ENCODE measurements around the gene BRAT1.
"Not testable (repeated sequence)": the region's sequence is repeated elsewhere in the genome, so short reads cannot be mapped to it uniquely, and the experiment has no call there.

The BRAT1 gene

DNA sequence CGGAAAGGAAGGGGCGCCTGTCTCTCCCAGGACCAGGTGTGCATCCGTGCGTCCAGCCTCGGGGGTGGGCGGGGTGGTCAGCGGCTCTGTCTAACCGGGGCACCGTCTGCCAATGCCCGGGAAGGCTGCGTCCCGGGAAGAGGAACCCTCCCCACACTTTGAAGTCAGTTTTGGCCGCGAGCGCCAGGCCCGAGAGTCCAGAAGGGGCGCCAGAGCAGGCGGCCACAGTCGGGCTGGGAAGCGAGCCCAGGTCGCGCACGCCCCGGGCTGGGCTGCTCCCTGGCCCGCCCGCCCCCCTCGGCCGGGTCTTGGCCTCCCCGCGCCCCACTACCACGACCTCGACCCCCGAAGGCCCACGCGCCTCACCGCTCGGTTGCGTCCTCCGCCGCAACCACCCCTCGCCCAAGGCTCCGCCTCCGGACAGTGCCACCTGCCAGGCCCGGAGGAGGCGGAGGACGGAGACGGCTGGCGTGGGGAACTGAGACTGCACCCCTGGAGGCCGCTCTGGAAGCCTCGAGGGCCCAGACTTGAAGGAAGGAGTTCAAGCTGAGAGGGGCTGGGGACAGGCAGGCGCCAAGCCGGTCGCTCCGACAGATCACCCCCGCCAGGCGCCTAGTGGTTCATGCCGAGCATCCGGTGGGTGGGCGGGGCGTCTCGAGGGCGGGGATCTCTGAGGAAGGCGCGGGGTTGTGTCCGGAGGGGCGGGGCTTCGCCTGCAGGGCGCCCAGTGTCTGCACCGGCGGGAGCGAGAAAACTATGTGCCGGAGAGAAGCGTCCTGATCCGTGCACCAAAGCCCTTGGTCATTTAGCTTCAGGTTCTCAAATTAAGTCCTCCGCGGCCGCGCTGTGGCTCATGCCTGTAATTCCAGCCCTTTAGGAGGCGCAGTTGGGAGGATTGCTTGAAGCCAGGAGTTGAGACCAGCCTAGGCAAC is at the start of gene BRAT1:
BRAT1 (minus strand) TSS at position 404 of the 932 bp plus-strand sequence. CDS start 1,093 bp downstream, outside the sequence.
- DNase-seq: peak; percentile 96

DNA sequence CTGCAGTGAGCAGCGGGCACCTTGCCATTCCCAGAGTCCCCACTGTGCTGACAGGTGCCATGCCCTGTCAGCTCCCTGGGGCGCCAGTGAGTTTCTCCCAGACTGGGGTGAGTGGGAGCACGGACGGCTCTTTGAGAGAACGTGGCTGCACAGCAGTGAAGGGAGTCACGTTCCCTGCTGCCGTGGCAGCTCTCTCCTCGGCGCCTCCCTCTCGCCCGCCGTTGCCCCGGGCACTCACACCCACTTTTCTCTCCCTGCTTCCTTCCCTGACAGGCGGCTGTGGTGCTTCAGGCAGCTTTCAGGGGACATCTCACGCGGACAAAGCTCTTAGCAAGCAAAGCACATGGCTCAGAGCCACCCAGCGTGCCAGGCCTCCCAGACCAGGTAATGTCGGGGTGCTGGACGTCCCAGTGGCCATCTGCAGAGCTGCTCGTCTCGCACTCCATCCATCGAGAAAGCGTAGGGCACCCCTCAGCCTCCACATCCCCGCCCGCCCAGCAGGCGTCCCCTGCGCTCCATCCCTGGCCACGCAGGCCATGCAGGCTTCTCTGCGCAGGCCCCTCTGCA is 49.4 kb upstream of the BRAT1 start:
- no peak for DNase-seq

DNA sequence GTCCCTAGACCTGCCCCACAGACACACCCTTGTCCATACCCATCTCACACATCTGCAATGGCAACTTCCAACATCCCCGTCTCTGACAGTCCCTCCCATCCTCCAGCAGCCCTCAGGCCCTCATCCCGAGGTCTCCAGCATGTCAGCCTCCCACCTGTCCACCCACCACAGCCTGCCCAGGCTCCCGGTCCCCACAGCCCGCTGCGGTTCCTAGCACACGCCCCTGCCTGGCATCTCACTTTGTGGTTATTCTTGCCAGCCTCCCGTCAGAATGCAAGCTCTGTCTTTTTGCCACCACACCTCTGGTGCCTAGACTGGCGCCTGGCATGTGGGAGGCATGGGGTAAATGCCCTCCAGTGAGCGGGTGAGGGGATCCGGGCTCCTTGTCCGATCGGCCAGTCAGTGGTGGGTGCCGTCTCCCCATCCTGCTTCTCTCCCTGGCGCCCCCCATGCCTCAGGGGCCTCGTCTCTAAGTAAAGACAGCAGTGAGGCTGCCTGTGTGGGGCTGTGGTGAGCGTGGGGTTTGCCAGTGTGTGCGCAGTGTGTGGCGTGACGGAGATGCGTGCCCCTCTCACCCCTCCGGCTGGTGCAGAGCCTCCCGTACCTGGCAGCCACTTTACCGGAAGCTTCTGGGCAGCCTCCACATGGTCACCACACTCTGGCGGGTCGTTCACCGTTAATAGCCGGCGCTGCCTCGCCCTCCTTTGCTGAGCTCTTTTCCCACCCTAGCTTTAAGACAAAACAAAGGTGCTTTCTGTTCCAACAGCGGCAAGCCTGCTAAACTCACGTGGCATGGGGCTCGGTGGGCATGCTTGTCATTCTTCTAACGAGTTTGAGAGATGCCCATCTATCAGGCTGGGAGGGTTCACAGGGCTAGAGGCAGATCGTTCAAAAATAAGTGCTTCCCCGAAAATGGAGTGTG is 48.0 kb upstream of the BRAT1 start:
- DNase-seq: no peak

DNA sequence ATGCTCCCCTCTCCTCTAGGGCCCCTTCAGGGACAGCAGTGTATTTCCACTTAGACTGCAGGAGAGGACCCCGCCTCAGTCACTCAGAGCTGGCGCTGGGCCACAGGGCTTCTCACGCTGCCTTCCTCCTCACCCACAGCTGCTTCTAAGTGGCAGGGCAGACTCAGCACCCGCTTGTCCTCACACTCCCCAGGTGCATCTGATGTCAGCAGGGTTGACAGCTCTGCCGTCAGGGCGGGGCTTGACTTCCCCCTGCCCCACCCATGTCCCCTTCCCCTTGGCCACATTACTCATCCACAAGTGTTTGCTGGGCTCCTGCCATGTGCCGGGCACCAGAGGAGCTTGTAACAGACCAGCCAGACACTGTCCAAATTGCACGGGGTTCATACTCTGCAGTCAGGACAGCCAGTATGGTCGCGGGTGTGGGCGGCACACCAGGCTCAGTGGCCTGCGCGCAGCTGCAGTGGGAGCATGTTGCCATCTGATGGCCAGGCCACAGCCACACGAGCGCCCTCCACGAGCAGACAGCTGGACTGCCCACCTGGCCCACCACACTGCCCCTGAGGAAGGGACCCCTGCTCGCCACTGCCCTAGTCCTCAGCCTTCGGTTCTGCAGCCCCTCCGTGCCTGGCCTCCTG is 47.2 kb upstream of the BRAT1 start:
- DNase-seq: no peak

DNA sequence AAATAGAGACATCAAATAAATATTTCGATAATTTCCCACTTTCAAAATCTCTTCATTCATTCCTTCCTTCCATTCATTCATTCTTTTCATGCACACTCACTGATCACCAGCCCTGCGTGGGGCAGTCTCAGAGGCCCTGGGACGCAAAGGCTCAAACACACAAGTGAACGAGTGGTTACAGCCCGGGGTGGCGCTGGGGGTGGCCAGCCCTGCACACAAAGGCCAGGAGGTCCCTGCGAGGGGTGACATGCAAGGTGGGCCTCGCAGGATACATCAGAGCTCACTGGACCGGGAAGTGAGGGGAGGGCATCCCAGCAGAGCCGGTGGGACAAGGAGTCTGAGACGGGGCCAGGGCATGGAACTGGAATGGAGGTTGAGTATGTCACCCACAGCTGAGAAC is 46.6 kb upstream of the BRAT1 start:
- DNase-seq: no peak

DNA sequence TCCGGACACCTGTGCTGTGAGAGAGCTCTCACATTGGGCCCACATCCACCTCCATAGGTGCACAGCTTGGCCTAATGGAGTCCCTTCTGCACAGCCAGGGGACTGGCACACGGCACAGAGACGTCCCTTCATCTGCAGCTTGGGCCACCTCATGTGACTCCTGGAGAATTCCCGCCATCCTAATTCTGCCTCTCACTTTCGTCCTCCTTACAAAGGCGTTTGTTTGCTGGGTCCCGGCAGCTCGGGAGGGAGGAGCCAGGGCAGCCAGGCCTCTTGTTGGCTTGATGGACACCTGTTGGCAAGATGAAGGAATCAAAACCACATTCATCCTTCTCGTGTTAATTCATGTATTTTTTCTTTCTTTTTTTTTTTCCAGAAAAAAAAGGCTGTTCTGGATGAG is 45.7 kb upstream of the BRAT1 start:
- DNase-seq: no peak

DNA sequence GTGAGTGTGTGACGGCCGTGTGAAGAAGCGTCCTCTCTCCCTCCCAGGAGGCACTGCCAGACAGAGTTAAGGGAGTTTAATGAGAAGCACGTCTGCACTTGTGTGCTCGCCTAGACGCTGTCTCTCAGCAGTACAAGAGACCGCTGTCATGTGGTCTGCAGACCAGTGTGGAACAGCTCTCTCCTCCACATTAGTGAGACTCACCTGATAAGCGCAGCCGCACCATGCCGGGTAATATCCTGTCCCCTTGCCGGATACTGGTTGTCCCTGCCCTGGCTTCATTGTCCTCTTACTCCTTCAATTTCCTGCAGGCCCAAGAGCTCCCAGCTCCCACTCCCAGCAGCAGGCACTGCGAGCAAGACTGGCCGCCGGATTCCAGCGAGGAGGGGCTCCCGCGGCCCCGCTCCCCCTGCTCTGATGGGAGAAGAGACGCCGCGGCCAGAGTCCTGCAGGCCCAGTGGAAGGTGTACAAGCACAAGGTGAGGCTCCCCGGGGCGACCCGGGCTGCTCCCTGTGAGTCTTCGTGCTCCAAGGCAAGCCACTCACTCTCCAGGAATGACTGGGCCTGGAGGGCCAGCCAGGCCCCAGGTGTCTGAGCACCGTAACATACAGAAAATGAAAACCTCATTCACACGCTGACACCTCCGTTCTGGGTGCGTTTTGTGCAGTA is 43.0 kb upstream of the BRAT1 start:
- DNase-seq: no peak

DNA sequence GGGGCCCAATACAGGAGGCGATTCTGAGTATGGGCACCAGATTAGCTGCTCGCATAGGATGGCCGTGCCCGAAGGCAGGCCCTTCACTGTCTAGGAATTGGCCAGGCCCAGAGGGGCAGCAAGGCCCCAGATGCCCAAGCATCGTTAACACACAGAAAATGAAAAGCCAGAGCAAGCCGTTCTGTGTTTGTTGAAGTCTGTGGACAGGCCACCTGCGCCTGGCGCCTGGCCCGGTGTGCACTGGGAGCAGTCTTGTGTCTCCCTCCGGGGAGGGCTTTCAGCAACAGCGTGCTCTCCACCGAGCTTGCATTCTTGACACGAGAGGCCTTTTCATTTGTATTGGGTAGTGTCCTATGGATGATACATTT is 41.9 kb upstream of the BRAT1 start:
- DNase-seq: no peak

DNA sequence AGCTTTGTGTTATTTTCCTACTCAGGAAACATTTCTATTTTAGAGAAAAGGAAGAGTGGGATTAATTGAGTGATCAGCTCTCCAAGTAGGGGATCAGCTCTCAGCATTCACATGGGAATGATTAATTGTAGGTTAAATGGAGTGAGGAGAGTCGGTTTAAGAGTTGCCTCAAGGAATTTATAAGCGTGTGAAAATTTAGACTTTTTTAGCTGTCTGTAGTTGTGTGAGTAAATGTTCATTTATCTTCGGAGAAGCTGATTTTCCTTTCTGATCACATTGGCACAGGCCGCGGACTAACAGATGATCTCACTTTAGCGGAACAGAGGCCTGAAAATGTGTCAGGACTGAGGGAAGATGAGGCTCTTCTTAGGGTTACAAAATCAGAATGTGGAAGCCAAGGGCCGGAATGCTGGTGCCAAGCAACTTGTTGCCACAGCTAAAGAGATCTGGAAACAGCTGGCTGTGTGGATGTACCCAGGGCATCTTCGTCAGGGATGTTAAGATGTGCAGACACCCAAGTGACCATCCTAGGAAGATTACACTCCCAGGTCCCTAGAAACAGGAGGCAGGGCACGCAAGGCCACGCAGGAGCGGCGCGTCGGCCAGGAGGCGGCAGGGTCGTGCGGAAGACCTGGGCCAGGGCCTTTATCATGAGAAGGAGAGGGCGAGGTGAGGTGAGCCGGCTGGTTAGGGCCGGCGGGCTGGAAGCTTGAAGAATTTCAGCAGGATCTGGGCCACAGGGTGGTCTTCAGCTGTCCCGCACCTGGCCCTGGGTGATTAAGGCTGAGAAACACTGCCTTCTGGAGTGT is 41.3 kb upstream of the BRAT1 start:
- DNase-seq: no peak

DNA sequence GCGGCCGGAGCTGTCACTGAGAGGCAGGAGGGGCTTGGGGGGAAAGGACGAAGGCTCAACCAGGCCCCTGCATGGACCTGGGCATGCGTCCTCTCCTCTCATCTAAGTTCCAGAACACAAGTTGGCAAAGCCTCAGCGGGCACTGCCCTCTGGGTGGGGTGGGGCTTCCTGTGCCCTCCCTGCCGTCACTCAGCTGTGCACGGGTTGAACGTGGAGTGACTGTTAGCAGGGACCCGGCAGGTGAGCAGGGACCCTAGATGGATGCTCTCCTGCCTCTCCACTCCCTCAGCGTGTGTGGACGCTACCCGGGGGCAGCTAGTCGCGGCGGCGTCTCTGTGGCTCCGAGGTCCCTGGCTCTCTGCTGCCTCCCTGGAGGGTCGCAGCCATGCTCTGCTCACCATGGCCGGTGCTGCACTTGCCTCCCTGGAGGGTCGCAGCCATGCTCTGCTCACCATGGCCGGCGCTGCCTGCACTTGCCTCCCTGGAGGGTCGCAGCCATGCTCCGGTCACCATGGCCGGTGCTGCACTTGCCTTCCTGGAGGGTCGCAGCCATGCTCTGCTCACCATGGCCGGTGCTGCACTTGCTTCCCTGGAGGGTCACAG is 40.0 kb upstream of the BRAT1 start:
- no peak for DNase-seq

DNA sequence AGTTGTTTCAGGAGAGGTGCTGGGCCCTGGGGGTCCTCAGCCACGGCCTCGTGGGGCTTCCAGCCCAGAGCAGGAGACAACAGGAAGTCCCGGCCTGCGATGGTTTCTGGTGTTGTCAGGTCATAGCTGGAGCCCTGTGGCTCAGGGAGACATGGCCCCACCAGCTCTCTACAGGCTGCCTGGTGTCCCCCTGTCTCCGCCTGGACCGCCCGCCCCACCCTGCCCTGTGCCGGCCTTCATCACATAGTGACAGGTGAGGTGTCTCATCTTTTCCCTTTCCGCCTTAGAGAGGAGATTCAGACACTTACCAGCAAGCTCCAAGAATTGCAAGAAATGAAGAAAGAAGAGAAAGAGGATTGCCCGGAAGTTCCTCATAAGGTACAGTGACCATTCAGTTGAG is 39.3 kb upstream of the BRAT1 start:
- DNase-seq: no peak

DNA sequence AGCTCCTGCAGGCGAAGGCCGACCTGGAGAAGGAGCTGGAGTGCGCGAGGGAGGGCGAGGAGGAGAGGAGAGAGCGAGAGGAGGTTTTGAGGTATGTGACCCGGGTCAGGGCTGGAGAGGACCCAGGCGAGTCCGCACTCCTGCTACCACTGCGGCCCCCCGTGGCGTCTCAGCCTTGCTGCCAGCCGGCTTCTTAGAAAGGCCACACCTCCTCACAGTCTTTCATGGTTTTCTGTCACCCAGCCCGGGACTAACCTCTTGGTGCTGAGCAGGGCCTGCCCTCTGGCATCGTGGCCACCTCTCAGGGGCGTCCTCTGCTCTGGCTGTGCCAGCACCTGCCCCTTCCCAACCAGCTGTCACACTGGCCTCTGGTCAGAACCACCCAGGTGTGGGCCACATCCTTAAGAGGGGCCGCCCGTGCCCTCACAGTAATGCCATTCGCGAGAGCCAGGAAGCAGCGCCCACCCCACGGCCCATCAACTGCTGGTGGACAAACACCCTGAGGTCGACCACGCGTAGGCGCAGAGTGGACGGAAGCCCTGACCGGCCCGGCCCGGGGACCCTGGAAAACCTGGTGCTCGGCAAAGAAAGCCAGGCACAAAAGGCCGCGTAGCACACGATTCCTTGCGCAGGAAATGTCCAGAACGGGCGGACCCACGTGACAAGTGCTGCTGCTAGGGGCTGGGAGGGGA is 37.9 kb upstream of the BRAT1 start:
- DNase-seq: no peak

DNA sequence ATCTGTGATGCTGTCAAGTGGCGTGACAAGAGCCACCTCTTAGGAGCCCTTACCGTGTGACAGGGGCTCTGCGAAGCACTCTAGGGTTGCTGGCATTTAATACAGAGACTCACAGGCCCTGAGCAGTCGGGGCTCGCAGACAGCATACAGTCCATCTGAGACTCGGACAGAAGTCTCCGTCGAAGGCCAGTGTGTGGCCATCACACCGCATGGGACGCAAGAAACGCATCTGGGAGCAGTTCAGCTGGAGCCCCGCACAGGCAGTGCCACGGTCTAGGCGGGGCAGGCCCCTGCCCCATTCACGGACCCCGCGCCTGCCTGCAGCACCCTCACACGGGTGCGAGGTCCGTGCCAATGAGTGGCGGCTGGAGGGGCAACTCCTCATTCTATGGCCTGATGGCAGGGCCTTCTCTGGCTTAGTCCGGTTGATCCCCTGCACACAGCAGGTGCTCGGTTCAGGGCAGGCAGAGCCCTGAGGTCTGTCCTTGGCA is 37.1 kb upstream of the BRAT1 start:
- no peak for DNase-seq

DNA sequence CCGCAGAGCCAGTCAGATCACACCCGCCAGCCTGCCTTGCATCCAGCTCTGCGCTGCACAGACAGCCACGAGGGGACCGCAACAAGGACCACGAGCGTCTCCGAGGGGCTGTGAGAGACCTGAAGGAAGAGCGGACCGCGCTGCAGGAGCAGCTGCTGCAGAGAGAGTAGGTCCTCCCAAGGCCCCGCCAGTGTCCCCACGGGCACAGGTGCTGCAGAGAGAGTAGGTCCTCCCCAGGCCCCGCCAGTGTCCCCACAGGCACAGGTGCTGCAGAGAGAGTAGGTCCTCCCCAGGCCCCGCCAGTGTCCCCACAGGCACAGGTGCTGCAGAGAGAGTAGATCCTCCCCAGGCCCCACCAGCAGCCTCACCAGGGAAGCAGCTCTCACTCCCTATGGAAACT is 34.6 kb upstream of the BRAT1 start:
- DNase-seq: not testable (repeated sequence)

DNA sequence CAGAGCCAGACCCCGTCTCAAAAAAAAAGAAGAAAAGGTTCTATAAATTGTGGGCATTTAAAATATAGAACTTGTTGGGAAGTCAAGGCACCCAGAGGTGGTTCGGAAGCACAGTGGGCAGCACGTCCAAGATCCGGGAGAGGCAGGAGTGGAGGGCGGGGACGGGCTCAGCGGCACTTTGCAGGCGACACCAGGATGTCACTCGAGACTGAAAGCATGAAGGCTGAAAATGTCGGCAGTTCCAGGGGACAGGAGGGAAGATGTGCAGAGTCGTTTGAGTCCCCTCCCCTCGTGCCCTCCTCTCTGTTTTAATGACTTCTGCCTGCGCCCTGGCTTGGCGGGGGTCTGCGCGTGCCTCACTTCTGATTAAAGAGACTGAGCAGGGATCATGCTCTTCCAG is 34.0 kb upstream of the BRAT1 start:
- DNase-seq: no peak

DNA sequence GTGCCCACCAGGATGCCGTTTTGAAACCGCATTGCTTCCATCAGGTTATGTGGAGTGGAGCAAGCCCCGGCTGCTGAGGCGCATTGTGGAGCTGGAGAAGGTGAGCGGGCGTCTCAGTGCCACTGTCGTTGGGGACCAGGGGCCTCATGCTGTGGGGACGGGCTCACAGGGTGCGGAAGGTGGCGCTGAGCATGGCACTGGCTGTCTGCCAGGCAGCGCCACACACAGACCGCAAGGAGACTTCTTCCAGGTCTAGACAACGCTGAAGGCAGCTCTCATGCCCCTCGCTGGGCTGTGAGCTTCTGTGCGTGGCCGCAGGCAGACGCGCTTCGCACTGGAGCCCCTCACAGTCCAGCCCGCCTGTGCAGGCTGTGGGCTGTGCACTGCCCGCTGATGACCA is 32.5 kb upstream of the BRAT1 start:
- DNase-seq: no peak

DNA sequence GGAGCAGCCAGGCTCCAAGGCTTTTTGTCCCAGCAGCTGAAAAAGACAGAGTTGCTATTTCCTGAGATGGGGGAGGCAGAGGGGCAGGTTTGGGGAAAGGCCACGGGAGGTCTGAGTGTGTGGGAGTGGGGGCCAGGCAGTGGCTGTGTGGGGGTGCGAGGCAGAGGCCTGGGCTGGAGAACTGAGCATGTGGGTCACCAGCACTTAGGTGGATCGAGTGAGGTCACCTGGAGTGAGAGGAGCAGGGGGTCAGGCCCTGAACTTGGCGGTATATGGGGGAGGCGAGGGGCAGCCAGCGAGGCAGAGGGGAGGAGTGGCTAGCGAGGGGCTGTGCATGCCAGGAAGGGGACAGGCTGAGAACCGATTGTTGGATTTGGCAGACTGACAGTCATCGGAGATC is 31.8 kb upstream of the BRAT1 start:
- no peak for DNase-seq

DNA sequence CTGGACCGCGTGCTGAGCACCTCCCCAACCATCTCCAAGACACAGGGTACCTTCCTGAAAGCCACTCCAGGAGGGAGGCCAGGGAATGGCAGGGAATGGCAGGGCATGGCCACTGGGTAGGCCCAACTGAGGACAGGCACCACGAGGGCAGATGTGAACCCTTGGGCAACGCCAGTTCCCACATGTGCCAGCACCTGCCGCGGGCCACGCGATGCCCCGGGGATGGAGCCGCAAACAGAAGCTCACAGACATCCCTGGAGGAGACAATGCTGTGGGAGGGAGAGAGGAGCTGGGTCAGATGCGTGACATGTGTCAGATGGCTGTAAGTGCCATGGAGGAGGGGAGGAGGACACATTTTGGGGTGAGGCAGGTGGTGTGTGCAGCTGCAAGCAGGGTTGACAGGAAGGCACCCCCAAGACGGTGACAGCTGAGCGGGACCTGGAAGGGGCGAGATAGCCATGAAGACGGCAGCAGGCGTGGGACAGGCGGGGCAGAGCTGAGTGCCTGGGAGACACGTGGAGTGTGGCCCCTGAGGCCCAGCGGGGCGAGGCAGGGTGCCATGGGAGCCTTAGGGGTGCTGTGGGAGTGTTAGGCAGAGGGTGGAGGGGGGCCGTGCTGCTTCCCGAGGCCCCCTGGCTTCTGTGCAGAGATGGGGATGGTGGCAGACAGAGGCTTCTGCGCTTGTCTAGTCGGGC is 31.1 kb upstream of the BRAT1 start:
- DNase-seq: peak; percentile 19

DNA sequence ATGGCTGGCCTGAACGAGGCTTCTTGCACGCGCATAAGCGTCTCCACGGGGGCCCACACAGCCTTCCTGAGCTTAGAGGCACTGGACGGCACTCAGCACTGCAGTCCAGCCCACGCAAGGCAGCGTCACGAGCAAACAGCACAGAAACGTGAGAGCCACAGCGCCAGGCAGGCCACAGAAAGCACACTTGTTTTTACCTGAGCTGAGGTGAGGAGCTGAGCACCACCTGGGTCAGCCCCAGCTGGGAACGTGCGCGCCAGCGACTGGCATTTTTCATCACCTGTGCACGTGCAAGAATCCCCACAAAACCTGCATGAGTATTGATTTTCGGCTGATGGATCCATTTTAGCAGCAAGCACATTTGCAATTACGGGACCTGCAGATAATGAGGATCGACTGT is 30.1 kb upstream of the BRAT1 start:
- DNase-seq: peak; percentile 1

All from left hindlimb (tissue), 1 donor.